Right atrium auricular region (tissue), 2 donors: ENCODE results near the gene AK4. TPM values are rescaled to one million over a fixed set of nuclear protein-coding genes. Genes with fewer than 3 reads are reported as not detected.

Source experiments
- DNase-seq: peaks from one replicate; pipeline ENCODE4 v3.0.0-alpha.2; 2019; ENCODE audit warnings: low spot score
- H3K27ac ChIP-seq, 2 donors: fragments of 200-600 bp; sonication (generic); 1 replicate in 1 of 2; 2 replicates in 1 of 2; pipeline ENCODE4 v1.5.1; 2016 to 2019
- H3K27me3 ChIP-seq, 2 donors: fragments of 200-600 bp; sonication (generic); one replicate each; pipeline versions ENCODE4 v1.5.1 to v1.6.0; 2017 to 2019
- H3K36me3 ChIP-seq: fragments of 200-600 bp; sonication (generic); one replicate; pipeline ENCODE4 v1.5.1; 2016
- H3K4me1 ChIP-seq, 2 donors: fragments of 200-600 bp; sonication (generic); one replicate each; pipeline versions ENCODE4 v1.5.1 to v1.6.0; 2017 to 2019
- H3K4me3 ChIP-seq, 2 donors: fragments of 200-600 bp; sonication (generic); 1 replicate in 1 of 2; 2 replicates in 1 of 2; pipeline ENCODE4 v1.5.1; 2017 to 2019; ENCODE audit warnings: mild to moderate bottlenecking in 1 of 2, moderate library complexity in 1 of 2
- H3K9me3 ChIP-seq, 2 donors: fragments of 200-600 bp; sonication (generic); one replicate each; pipeline ENCODE4 v1.5.1; 2019
- CTCF ChIP-seq, 2 donors: fragments of 200-600 bp; sonication (generic); IDR thresholded peaks; one replicate each; pipeline ENCODE4 v1.5.1; 2019; ENCODE audit warnings: antibody characterized with exemption in 2 of 2
- total RNA-seq, 2 donors: library from RNA; depleted of rRNA; stranded (reverse); fragments of >200 nt; gene quantifications; one replicate each; pipeline ENCODE4 v1.1.0, GENCODE V29; 2016

AK4 gene
- total RNA-seq, 2 donors from 2014 or later = 59.7 to 80.9 TPM

- no peak for DNase-seq
- peaks cover 0 to 12% of the 10 kb centered on the region in 2 donors for H3K4me1 ChIP-seq
- H3K4me3 ChIP-seq = no peak overlapping the region
- no peaks in the 10 kb centered on the region for H3K27me3 ChIP-seq
- H3K27ac ChIP-seq = no peak overlapping the region
- TF ChIP-seq CTCF (IDR thresholded peaks at IDR 0.05) = no peak
- H3K36me3 ChIP-seq = peaks cover 9% of the 10 kb centered on the region
- no peaks in the 10 kb centered on the region for H3K9me3 ChIP-seq
Measured at GRCh38 chr1:65197636-65198035, 49.6 kb downstream of the AK4 start.

- no peak for DNase-seq
- no peak overlapping the region for H3K4me3 ChIP-seq
- H3K27ac ChIP-seq = no peak overlapping the region
- H3K27me3 ChIP-seq = no peaks in the 10 kb centered on the region
- H3K36me3 ChIP-seq = peaks cover 5% of the 10 kb centered on the region
- peaks cover 0 to 12% of the 10 kb centered on the region in 2 donors for H3K4me1 ChIP-seq
- no peak for TF ChIP-seq CTCF (IDR thresholded peaks at IDR 0.05)
- H3K9me3 ChIP-seq = no peaks in the 10 kb centered on the region
Measured at GRCh38 chr1:65198096-65198495, 50.1 kb downstream of the AK4 start.

GRCh38 chr1:65200411-65200810 is 52.4 kb downstream of the AK4 start:
- no peak overlapping the region for H3K27ac ChIP-seq
- no peak for DNase-seq
- no peaks in the 10 kb centered on the region for H3K27me3 ChIP-seq
- no peaks in the 10 kb centered on the region for H3K36me3 ChIP-seq
- no peak for TF ChIP-seq CTCF (IDR thresholded peaks at IDR 0.05)
- no peaks in the 10 kb centered on the region for H3K9me3 ChIP-seq
- H3K4me3 ChIP-seq = no peak overlapping the region
- H3K4me1 ChIP-seq = peaks cover 0 to 10% of the 10 kb centered on the region in 2 donors

- Histone ChIP-seq H3K9me3 (no peaks in the 10 kb centered on the region), H3K27me3 (no peaks in the 10 kb centered on the region), H3K4me3 (no peak overlapping the region), H3K36me3 (no peaks in the 10 kb centered on the region), H3K4me1 (peaks cover 0 to 9% of the 10 kb centered on the region in 2 donors), H3K27ac (no peak overlapping the region)
- no peak for DNase-seq
- no peak for TF ChIP-seq CTCF (IDR thresholded peaks at IDR 0.05)
Measured at GRCh38 chr1:65206836-65207235, 58.8 kb downstream of the AK4 start.

GRCh38 chr1:65207317-65207716 is 59.3 kb downstream of the AK4 start:
- H3K4me3 ChIP-seq = no peak overlapping the region
- TF ChIP-seq CTCF (IDR thresholded peaks at IDR 0.05) = no peak
- H3K27ac ChIP-seq = no peak overlapping the region
- no peaks in the 10 kb centered on the region for H3K36me3 ChIP-seq
- no peaks in the 10 kb centered on the region for H3K9me3 ChIP-seq
- no peak for DNase-seq
- H3K27me3 ChIP-seq = no peaks in the 10 kb centered on the region
- H3K4me1 ChIP-seq = peaks cover 0 to 9% of the 10 kb centered on the region in 2 donors

GRCh38 chr1:65208563-65208973 is 60.6 kb downstream of the AK4 start:
- no peaks in the 10 kb centered on the region for H3K9me3 ChIP-seq
- no peaks in the 10 kb centered on the region for H3K27me3 ChIP-seq
- no peak overlapping the region for H3K4me3 ChIP-seq
- no peak for TF ChIP-seq CTCF (IDR thresholded peaks at IDR 0.05)
- DNase-seq = no peak
- H3K27ac ChIP-seq = no peak overlapping the region
- H3K4me1 ChIP-seq = peaks cover 0 to 12% of the 10 kb centered on the region in 2 donors
- no peaks in the 10 kb centered on the region for H3K36me3 ChIP-seq
